Neural cell (in vitro differentiated cells): ENCODE results near the gene TAF1A. TPM values are rescaled to one million over a fixed set of nuclear protein-coding genes. Genes with fewer than 3 reads are reported as not detected.
"Not testable (repeated sequence)": the region's sequence is repeated elsewhere in the genome, so short reads cannot be mapped to it uniquely, and the experiment has no call there.

ENCODE experiments used
- H2AFZ ChIP-seq: fragments of 200-600, 300-800 bp; sonication (generic), shearing (Covaris generic); 2 replicates; pipeline ENCODE4 v1.6.0; 2014; ENCODE audit warnings: low read depth, mild to moderate bottlenecking, antibody characterized with exemption, low read length, moderate library complexity
- H3F3A ChIP-seq: fragments of 200-600 bp; shearing (Covaris generic); 2 replicates; pipeline ENCODE4 v1.6.1; 2016; ENCODE audit warnings: mild to moderate bottlenecking, moderate library complexity, mixed read lengths, antibody characterized with exemption, low read length; ENCODE audit not compliant: insufficient read depth, poor library complexity, severe bottlenecking
- H3K27ac ChIP-seq: fragments of 200-600, 300-800 bp; sonication (generic), shearing (Covaris generic); 2 replicates; pipeline ENCODE4 v1.5.1; 2014; ENCODE audit warnings: mild to moderate bottlenecking, low read length, moderate library complexity
- H3K27me3 ChIP-seq: fragments of 300-800, 200-600 bp; sonication (generic), shearing (Covaris generic); 2 replicates; pipeline ENCODE4 v1.6.0; 2014; ENCODE audit warnings: mild to moderate bottlenecking, low read depth, low read length, moderate library complexity; ENCODE audit not compliant: insufficient read depth
- H3K36me3 ChIP-seq: fragments of 300-800, 200-600 bp; sonication (generic), shearing (Covaris generic); 2 replicates; pipeline ENCODE4 v1.5.1; 2014; ENCODE audit warnings: mild to moderate bottlenecking, antibody characterized with exemption, low read length, moderate library complexity; ENCODE audit not compliant: insufficient read depth
- H3K4me2 ChIP-seq: fragments of 300-800, 200-600 bp; sonication (generic), shearing (Covaris generic); 2 replicates; pipeline ENCODE4 v1.6.0; 2014; ENCODE audit warnings: mild to moderate bottlenecking, low read length
- H3K4me3 ChIP-seq: fragments of 300-800, 200-600 bp; sonication (generic), shearing (Covaris generic); 2 replicates; pipeline ENCODE4 v1.5.1; 2014; ENCODE audit warnings: mild to moderate bottlenecking, low read length, moderate library complexity
- H3K79me2 ChIP-seq: fragments of 200-600 bp; shearing (Covaris generic); replicated peaks from 2 replicates; pipeline ENCODE4 v1.6.0; 2014; ENCODE audit warnings: mild to moderate bottlenecking, low read length, moderate library complexity; ENCODE audit not compliant: insufficient read depth
- H3K9ac ChIP-seq: fragments of 300-800, 200-600 bp; sonication (generic), shearing (Covaris generic); 2 replicates; pipeline ENCODE4 v1.6.1; 2016; ENCODE audit warnings: mild to moderate bottlenecking, low read length, mixed read lengths
- H3K9me2 ChIP-seq: fragments of 200-600 bp; shearing (Covaris generic); 2 replicates; pipeline ENCODE4 v1.6.1; 2016; ENCODE audit warnings: mild to moderate bottlenecking, low read length, mixed read lengths; ENCODE audit not compliant: insufficient read depth
- H3K9me3 ChIP-seq: fragments of 200-600, 300-800 bp; sonication (generic), shearing (Covaris generic); 2 replicates; pipeline ENCODE4 v1.6.1; 2016; ENCODE audit warnings: mild to moderate bottlenecking, mixed run types, low read length, moderate library complexity, mixed read lengths
- H4K20me1 ChIP-seq: fragments of 200-600 bp; shearing (Covaris generic); 2 replicates; pipeline ENCODE4 v1.6.1; 2016; ENCODE audit warnings: mild to moderate bottlenecking, mixed run types; ENCODE audit not compliant: insufficient read depth
- CTCF ChIP-seq: fragments of 450-650 bp; IDR thresholded peaks from 2 replicates; pipeline ENCODE4 v1.5.1; 2014; ENCODE audit warnings: antibody characterized with exemption, mild to moderate bottlenecking, moderate library complexity; ENCODE audit not compliant: poor library complexity, severe bottlenecking
- EP300 ChIP-seq: fragments of 450-650 bp; conservative IDR thresholded peaks from 2 replicates; pipeline ENCODE4 v1.6.1; 2014; ENCODE audit warnings: antibody characterized with exemption, mild to moderate bottlenecking, moderate library complexity; ENCODE audit not compliant: poor library complexity, severe bottlenecking
- EZH2 ChIP-seq: fragments of 200-600, 300-800 bp; shearing (Covaris generic), sonication (generic); IDR thresholded peaks from 2 replicates; pipeline ENCODE4 v1.6.1; 2014; ENCODE audit warnings: antibody characterized with exemption, low read length, borderline replicate concordance, mild to moderate bottlenecking; ENCODE audit not compliant: insufficient read depth, poor library complexity, severe bottlenecking
- MXI1 ChIP-seq: fragments of 450-650 bp; conservative IDR thresholded peaks from 2 replicates; pipeline ENCODE4 v1.6.1; 2014; ENCODE audit warnings: antibody characterized with exemption, mild to moderate bottlenecking; ENCODE audit not compliant: poor library complexity, severe bottlenecking
- POLR2AphosphoS5 ChIP-seq: IDR thresholded peaks from 2 replicates; pipeline ENCODE4 v1.6.1; 2012
- RAD21 ChIP-seq: fragments of 450-650 bp; conservative IDR thresholded peaks from 2 replicates; pipeline ENCODE4 v1.6.1; 2014; ENCODE audit warnings: antibody characterized with exemption, mild to moderate bottlenecking, moderate library complexity
- REST ChIP-seq: IDR thresholded peaks from 2 replicates; pipeline ENCODE4 v1.6.1; 2012; ENCODE audit warnings: borderline replicate concordance
- SMC3 ChIP-seq: fragments of 450-650 bp; conservative IDR thresholded peaks from 2 replicates; pipeline ENCODE4 v1.6.1; 2014; ENCODE audit warnings: antibody characterized with exemption, mild to moderate bottlenecking, moderate library complexity; ENCODE audit not compliant: poor library complexity
- TAF1 ChIP-seq: IDR thresholded peaks from 2 replicates; pipeline ENCODE4 v1.6.1; 2012; ENCODE audit warnings: low read depth
- polyA plus RNA-seq: library from polyadenylated mRNA; depleted of rRNA; stranded (reverse); fragments of >200 nt; gene quantifications from 2 replicates; pipeline ENCODE4 v1.2.3, GENCODE V29; 2014

Gene TAF1A
- polyA plus RNA-seq, 1 donor from 2014 or later: 25.5 TPM

- no peaks in the 10 kb centered on the region for H4K20me1 ChIP-seq
- no peak for TF ChIP-seq RAD21
- TF ChIP-seq EP300: no peak
- no peak for TF ChIP-seq TAF1
- no peak for TF ChIP-seq CTCF
- H3K36me3 ChIP-seq: no peaks in the 10 kb centered on the region
- no peaks in the 10 kb centered on the region for H3K27me3 ChIP-seq
- no peak overlapping the region for H3K27ac ChIP-seq
- no peak overlapping the region for H3K9ac ChIP-seq
- H3K79me2 ChIP-seq: no peaks in the 10 kb centered on the region
- no peak overlapping the region for H3K4me3 ChIP-seq
- no peak overlapping the region for H2AFZ ChIP-seq
- H3K9me2 ChIP-seq: no peaks in the 10 kb centered on the region
- H3F3A ChIP-seq: no peaks in the 10 kb centered on the region
- no peak overlapping the region for H3K4me2 ChIP-seq
- H3K9me3 ChIP-seq: no peaks in the 10 kb centered on the region
Measured at GRCh38 chr1:222613627-222614026, 23.9 kb upstream of the TAF1A start.

GRCh38 chr1:222610728-222611127, 21.0 kb upstream of the TAF1A start:
- no peaks in the 10 kb centered on the region for H3K9me2 ChIP-seq
- H3K4me3 ChIP-seq: no peak overlapping the region
- H3K9me3 ChIP-seq: no peaks in the 10 kb centered on the region
- no peak overlapping the region for H3K27ac ChIP-seq
- no peak overlapping the region for H3K9ac ChIP-seq
- no peaks in the 10 kb centered on the region for H4K20me1 ChIP-seq
- H3K27me3 ChIP-seq: no peaks in the 10 kb centered on the region
- no peaks in the 10 kb centered on the region for H3K36me3 ChIP-seq
- no peaks in the 10 kb centered on the region for H3K79me2 ChIP-seq
- no peak overlapping the region for H2AFZ ChIP-seq
- TF ChIP-seq TAF1 (no peak), MXI1 (no peak), CTCF (no peak), EP300 (no peak), REST (no peak), SMC3 (no peak), POLR2AphosphoS5 (no peak), EZH2 (no peak), RAD21 (no peak)
- no peak overlapping the region for H3K4me2 ChIP-seq
- no peaks in the 10 kb centered on the region for H3F3A ChIP-seq

GRCh38 chr1:222609111-222609510, 19.4 kb upstream of the TAF1A start:
- not testable (repeated sequence) for H3K79me2 ChIP-seq, H3K4me2 ChIP-seq, H3K27ac ChIP-seq, H3K4me3 ChIP-seq, H3K27me3 ChIP-seq, H3K9me3 ChIP-seq, H3F3A ChIP-seq, H2AFZ ChIP-seq, H3K36me3 ChIP-seq, H4K20me1 ChIP-seq, H3K9ac ChIP-seq, H3K9me2 ChIP-seq
